Testis (tissue), 2 donors: ENCODE data around the gene PRTFDC1.

Experiments
- POLR2A ChIP-seq: fragments of 450-650 bp; IDR thresholded peaks from one replicate; pipeline ENCODE4 v1.6.1; 2017; ENCODE audit warnings: antibody characterized with exemption, mild to moderate bottlenecking, moderate library complexity
- TF ChIP-seq, protein P1 (sequence below), 3 experiments: fragments of 450-650 bp in 2 of 3; fragments of 200-600 bp in 1 of 3; sonication (generic) in 1 of 3; IDR thresholded peaks; one replicate each; pipeline ENCODE4 v1.5.1; 2016 to 2019; ENCODE audit warnings: antibody characterized with exemption in 3 of 3, mild to moderate bottlenecking in 2 of 3, moderate library complexity in 1 of 3

DNA sequence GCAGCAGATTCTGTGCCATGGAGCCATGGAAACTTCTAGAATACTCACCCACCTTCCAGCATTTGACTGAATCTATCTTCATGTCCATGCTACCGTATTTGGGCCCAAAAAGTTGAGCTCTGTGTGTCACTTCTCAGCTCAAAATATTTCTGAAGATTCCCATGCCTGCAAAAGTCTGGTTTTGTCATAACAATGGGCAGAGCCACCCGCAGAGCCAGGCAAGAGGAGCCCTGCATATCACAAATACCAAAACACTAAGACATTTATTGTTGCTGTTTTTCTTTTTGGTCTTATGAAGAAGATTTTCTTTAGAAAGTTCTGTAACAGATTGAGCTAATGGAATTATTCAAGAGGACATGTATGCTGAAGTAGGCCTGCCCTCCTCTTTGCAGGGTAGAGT lies 68.1 kb downstream of the PRTFDC1 start:
- TF ChIP-seq, protein P1, sequence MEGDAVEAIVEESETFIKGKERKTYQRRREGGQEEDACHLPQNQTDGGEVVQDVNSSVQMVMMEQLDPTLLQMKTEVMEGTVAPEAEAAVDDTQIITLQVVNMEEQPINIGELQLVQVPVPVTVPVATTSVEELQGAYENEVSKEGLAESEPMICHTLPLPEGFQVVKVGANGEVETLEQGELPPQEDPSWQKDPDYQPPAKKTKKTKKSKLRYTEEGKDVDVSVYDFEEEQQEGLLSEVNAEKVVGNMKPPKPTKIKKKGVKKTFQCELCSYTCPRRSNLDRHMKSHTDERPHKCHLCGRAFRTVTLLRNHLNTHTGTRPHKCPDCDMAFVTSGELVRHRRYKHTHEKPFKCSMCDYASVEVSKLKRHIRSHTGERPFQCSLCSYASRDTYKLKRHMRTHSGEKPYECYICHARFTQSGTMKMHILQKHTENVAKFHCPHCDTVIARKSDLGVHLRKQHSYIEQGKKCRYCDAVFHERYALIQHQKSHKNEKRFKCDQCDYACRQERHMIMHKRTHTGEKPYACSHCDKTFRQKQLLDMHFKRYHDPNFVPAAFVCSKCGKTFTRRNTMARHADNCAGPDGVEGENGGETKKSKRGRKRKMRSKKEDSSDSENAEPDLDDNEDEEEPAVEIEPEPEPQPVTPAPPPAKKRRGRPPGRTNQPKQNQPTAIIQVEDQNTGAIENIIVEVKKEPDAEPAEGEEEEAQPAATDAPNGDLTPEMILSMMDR (IDR thresholded peaks at IDR 0.05): no peak
- TF ChIP-seq POLR2A: no peak
